ENCODE results near the gene ERCC2. TPM values are rescaled to one million over a fixed set of nuclear protein-coding genes. Genes with fewer than 3 reads are reported as not detected.

Gene ERCC2
- total and polyA plus RNA-seq, 2 of the 8 experiments (the other 6 are each of a cell fraction or from before 2014, with no cell fraction given), result 107 to 117 TPM

DNA sequence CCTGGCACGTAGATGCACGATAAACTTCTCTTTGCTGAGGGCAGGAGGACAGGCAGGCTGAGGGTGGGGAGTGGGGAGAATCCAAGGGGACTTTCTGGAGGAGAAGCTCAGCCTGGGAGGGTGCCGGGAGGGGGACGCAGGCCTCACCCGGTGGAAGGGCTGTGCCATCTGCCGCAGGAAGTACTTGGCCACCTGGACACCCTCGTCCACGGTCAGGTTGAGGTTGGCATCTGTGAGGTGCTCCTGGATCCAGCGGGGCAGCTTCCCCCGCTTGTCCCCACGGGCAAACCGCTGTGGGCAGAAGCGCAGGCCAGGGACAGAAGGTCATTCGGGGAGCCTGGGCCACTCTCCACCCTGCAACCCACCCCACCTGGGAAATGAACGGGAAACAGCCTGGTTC is 18.3 kb downstream of the ERCC2 start (continued):
- TF ChIP-seq, protein P1, sequence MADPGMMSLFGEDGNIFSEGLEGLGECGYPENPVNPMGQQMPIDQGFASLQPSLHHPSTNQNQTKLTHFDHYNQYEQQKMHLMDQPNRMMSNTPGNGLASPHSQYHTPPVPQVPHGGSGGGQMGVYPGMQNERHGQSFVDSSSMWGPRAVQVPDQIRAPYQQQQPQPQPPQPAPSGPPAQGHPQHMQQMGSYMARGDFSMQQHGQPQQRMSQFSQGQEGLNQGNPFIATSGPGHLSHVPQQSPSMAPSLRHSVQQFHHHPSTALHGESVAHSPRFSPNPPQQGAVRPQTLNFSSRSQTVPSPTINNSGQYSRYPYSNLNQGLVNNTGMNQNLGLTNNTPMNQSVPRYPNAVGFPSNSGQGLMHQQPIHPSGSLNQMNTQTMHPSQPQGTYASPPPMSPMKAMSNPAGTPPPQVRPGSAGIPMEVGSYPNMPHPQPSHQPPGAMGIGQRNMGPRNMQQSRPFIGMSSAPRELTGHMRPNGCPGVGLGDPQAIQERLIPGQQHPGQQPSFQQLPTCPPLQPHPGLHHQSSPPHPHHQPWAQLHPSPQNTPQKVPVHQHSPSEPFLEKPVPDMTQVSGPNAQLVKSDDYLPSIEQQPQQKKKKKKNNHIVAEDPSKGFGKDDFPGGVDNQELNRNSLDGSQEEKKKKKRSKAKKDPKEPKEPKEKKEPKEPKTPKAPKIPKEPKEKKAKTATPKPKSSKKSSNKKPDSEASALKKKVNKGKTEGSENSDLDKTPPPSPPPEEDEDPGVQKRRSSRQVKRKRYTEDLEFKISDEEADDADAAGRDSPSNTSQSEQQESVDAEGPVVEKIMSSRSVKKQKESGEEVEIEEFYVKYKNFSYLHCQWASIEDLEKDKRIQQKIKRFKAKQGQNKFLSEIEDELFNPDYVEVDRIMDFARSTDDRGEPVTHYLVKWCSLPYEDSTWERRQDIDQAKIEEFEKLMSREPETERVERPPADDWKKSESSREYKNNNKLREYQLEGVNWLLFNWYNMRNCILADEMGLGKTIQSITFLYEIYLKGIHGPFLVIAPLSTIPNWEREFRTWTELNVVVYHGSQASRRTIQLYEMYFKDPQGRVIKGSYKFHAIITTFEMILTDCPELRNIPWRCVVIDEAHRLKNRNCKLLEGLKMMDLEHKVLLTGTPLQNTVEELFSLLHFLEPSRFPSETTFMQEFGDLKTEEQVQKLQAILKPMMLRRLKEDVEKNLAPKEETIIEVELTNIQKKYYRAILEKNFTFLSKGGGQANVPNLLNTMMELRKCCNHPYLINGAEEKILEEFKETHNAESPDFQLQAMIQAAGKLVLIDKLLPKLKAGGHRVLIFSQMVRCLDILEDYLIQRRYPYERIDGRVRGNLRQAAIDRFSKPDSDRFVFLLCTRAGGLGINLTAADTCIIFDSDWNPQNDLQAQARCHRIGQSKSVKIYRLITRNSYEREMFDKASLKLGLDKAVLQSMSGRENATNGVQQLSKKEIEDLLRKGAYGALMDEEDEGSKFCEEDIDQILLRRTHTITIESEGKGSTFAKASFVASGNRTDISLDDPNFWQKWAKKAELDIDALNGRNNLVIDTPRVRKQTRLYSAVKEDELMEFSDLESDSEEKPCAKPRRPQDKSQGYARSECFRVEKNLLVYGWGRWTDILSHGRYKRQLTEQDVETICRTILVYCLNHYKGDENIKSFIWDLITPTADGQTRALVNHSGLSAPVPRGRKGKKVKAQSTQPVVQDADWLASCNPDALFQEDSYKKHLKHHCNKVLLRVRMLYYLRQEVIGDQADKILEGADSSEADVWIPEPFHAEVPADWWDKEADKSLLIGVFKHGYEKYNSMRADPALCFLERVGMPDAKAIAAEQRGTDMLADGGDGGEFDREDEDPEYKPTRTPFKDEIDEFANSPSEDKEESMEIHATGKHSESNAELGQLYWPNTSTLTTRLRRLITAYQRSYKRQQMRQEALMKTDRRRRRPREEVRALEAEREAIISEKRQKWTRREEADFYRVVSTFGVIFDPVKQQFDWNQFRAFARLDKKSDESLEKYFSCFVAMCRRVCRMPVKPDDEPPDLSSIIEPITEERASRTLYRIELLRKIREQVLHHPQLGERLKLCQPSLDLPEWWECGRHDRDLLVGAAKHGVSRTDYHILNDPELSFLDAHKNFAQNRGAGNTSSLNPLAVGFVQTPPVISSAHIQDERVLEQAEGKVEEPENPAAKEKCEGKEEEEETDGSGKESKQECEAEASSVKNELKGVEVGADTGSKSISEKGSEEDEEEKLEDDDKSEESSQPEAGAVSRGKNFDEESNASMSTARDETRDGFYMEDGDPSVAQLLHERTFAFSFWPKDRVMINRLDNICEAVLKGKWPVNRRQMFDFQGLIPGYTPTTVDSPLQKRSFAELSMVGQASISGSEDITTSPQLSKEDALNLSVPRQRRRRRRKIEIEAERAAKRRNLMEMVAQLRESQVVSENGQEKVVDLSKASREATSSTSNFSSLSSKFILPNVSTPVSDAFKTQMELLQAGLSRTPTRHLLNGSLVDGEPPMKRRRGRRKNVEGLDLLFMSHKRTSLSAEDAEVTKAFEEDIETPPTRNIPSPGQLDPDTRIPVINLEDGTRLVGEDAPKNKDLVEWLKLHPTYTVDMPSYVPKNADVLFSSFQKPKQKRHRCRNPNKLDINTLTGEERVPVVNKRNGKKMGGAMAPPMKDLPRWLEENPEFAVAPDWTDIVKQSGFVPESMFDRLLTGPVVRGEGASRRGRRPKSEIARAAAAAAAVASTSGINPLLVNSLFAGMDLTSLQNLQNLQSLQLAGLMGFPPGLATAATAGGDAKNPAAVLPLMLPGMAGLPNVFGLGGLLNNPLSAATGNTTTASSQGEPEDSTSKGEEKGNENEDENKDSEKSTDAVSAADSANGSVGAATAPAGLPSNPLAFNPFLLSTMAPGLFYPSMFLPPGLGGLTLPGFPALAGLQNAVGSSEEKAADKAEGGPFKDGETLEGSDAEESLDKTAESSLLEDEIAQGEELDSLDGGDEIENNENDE (IDR thresholded peaks at IDR 0.05; ENCODE audit: insufficient replicate concordance, low read length), result no peak
- no peak for TF ChIP-seq KDM5A (IDR thresholded peaks at IDR 0.05; ENCODE audit: low read length)
- no peak for TF ChIP-seq ASH2L (IDR thresholded peaks at IDR 0.05; ENCODE audit: low read length)
- no peak for TF ChIP-seq BRCA1 (IDR thresholded peaks at IDR 0.05; ENCODE audit: low read depth, low read length)
- no peak for TF ChIP-seq SIRT6 (IDR thresholded peaks at IDR 0.05; ENCODE audit: low read length)
- no peak for TF ChIP-seq RNF2 (IDR thresholded peaks at IDR 0.05; ENCODE audit: borderline replicate concordance, low read depth, low read length, missing control alignments, poor library complexity, severe bottlenecking)
- TF ChIP-seq EZH2 (IDR thresholded peaks at IDR 0.05; ENCODE audit: low read depth, low read length, severe bottlenecking), result no peak
- TF ChIP-seq POLR2A (IDR thresholded peaks at IDR 0.05; ENCODE audit: control extremely low read depth in 1 of 2, low read depth in 2 of 2, low read length in 2 of 2), result no peak
- no peak for TF ChIP-seq BCL11A (IDR thresholded peaks at IDR 0.05; ENCODE audit: low read depth in 2 of 2, low read length in 2 of 2)
- TF ChIP-seq PHF8 (conservative IDR thresholded peaks at IDR 0.05; ENCODE audit: low read depth, low read length), result no peak
- TF ChIP-seq NRF1 (IDR thresholded peaks at IDR 0.05; ENCODE audit: low read depth, low read length), result no peak
- TF ChIP-seq, protein P2, sequence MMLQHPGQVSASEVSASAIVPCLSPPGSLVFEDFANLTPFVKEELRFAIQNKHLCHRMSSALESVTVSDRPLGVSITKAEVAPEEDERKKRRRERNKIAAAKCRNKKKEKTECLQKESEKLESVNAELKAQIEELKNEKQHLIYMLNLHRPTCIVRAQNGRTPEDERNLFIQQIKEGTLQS (IDR thresholded peaks at IDR 0.05; ENCODE audit: insufficient read depth, low read depth, low read length), result no peak
